GM10266 (cell line): ENCODE results near the gene KCNMA1.

Source experiments
- DNase-seq: peaks from one replicate; pipeline ENCODE4 v3.0.0; 2012; ENCODE audit errors: extremely low spot score
- TF ChIP-seq, protein P1 (sequence below): IDR thresholded peaks from 2 replicates; pipeline ENCODE4 v1.5.1; 2012; ENCODE audit warnings: mild to moderate bottlenecking, low read depth; ENCODE audit not compliant: control insufficient read depth, insufficient read depth; ENCODE audit errors: missing control alignments

The KCNMA1 gene

DNA sequence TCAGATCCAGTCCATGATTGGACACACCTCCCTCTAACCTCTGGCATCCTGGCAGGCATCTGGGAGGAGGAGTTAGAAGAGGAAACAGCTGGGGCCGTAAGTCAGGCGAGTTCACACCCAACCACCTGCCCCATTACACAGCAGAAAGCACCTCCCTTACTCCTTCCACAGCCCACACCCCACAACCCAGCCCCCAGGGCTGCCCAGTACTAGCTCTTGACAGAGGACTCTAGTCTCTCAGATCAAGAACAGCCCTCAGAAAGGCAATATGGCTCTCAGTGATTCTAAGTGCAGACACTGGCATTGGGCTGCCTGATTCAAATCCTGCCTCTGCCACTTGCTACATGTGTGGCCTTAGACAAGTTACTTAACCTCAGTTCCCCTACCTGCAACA is 34.1 kb downstream of the KCNMA1 start:
- TF ChIP-seq, protein P1, sequence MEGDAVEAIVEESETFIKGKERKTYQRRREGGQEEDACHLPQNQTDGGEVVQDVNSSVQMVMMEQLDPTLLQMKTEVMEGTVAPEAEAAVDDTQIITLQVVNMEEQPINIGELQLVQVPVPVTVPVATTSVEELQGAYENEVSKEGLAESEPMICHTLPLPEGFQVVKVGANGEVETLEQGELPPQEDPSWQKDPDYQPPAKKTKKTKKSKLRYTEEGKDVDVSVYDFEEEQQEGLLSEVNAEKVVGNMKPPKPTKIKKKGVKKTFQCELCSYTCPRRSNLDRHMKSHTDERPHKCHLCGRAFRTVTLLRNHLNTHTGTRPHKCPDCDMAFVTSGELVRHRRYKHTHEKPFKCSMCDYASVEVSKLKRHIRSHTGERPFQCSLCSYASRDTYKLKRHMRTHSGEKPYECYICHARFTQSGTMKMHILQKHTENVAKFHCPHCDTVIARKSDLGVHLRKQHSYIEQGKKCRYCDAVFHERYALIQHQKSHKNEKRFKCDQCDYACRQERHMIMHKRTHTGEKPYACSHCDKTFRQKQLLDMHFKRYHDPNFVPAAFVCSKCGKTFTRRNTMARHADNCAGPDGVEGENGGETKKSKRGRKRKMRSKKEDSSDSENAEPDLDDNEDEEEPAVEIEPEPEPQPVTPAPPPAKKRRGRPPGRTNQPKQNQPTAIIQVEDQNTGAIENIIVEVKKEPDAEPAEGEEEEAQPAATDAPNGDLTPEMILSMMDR = no peak
- DNase-seq = no peak

DNA sequence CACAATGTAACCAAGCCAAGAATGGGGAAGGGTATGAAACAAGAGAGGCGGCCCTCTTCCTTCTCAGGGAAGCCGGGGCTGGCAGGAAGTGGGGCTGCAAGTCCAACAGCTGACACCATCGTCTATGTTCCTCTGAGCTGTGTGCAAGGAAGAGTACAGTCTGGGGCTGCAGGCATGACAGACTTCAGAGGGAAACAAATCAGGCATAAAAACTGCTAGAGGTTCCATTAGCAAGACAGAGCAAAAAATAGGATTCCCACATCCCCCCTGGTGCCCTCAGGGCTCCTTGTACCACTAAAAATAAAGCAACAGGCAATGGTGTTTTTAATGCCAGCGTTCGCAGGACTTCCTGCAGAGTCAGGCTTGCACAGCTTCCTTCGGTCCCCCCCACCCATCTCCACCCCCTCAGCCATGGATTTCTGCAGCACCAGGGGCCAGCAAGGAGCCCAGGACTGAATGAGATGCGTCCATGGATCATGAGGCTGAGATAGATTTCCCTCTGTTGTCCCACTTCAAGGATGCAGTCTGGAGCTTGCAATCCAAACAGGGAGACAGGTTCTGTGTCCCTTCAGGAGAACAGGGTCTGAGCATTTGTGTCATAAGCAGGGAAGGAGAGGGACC is 34.6 kb downstream of the KCNMA1 start:
- TF ChIP-seq, protein P1 = no peak
- DNase-seq = no peak

- TF ChIP-seq, protein P1 = no peak
- no peak for DNase-seq
These were observed 35.2 kb downstream of the KCNMA1 start for GRCh38 chr10:77602231-77602912.

DNA sequence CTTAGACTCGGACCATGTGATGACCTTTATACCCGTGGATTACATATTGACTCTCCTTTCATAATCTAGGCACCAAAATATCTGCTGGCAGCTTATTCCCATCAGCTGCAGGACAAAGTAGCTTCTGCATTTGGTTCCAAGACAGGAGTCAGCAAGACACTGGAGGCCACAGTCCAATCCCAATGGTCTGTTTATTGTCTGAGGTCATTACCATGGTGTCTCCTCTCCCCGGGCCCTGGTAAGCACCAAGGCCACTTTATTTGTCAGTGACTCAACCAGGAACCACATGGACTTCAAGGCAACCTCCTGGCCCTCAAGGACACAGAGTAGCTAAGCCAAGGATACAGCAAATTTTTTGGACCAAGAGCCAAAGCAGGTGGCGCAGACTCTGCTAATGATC is 36.1 kb downstream of the KCNMA1 start:
- DNase-seq = no peak
- TF ChIP-seq, protein P1 = no peak

- TF ChIP-seq, protein P1 = no peak
- no peak for DNase-seq
These were observed 37.0 kb downstream of the KCNMA1 start for GRCh38 chr10:77600640-77601039.

GRCh38 chr10:77599651-77600050 is 38.0 kb downstream of the KCNMA1 start:
- TF ChIP-seq, protein P1 = no peak

GRCh38 chr10:77598606-77599005 is 39.0 kb downstream of the KCNMA1 start:
- TF ChIP-seq, protein P1 = no peak
- no peak for DNase-seq

More at GRCh38 chr10:77599651-77600050, 38.0 kb downstream of the KCNMA1 start:
- DNase-seq = no peak
